HG03565 (cell line): Measurements from ENCODE around the gene GATAD2A.
"Not testable (repeated sequence)": the region's sequence is repeated elsewhere in the genome, so short reads cannot be mapped to it uniquely, and the experiment has no call there.

ENCODE experiments used
- ATAC-seq: cut with Tn5 transposase; IDR thresholded peaks from one replicate; pipeline ENCODE4 v1.9.1; 2021; ENCODE audit warnings: mild to moderate bottlenecking, moderate library complexity; ENCODE audit not compliant: unreplicated experiment

GATAD2A gene

GRCh38 chr19:19404879-19405860 lies at the start of gene GATAD2A:
TSS of gene GATAD2A (plus strand) at chr19:19405675. CDS start at chr19:19465346, 59,671 bp downstream.
- ATAC-seq, result peak; percentile 68

- no peak for ATAC-seq
These were observed 49.0 kb upstream of the GATAD2A start for GRCh38 chr19:19356500-19356899.

- no peak for ATAC-seq
These were observed 48.4 kb upstream of the GATAD2A start for GRCh38 chr19:19356901-19357566.

GRCh38 chr19:19361075-19361594 lies 44.3 kb upstream of the GATAD2A start:
- ATAC-seq, result peak; percentile 50

- ATAC-seq, result no peak
These were observed 43.4 kb upstream of the GATAD2A start for GRCh38 chr19:19362075-19362474.

GRCh38 chr19:19366434-19367396 lies 38.8 kb upstream of the GATAD2A start:
- peak; percentile 75 for ATAC-seq

GRCh38 chr19:19368087-19368486 lies 37.4 kb upstream of the GATAD2A start:
- no peak for ATAC-seq

- no peak for ATAC-seq
These were observed 34.4 kb upstream of the GATAD2A start for GRCh38 chr19:19371059-19371458.

GRCh38 chr19:19372656-19373416 lies 32.6 kb upstream of the GATAD2A start:
- no peak for ATAC-seq

- no peak for ATAC-seq
These were observed 25.9 kb upstream of the GATAD2A start for GRCh38 chr19:19379527-19379926.

- not testable (repeated sequence) for ATAC-seq
These were observed 25.2 kb upstream of the GATAD2A start for GRCh38 chr19:19380316-19380715.

- ATAC-seq, result no peak
These were observed 24.2 kb upstream of the GATAD2A start for GRCh38 chr19:19381007-19381926.

- ATAC-seq, result no peak
These were observed 23.4 kb upstream of the GATAD2A start for GRCh38 chr19:19382118-19382517.

- ATAC-seq, result no peak
These were observed 21.0 kb upstream of the GATAD2A start for GRCh38 chr19:19384486-19384885.

GRCh38 chr19:19385131-19385895 lies 20.2 kb upstream of the GATAD2A start:
- ATAC-seq, result peak; percentile 87

- ATAC-seq, result no peak
These were observed 19.3 kb upstream of the GATAD2A start for GRCh38 chr19:19385896-19386869.

GRCh38 chr19:19387108-19387507 lies 18.4 kb upstream of the GATAD2A start:
- no peak for ATAC-seq
